GM18861 (cell line): ENCODE measurements around the gene ZYX.

Experiments used
- ATAC-seq: cut with Tn5 transposase; IDR thresholded peaks from one replicate; pipeline ENCODE4 v1.9.1; 2021; ENCODE audit not compliant: unreplicated experiment

Gene ZYX

GRCh38 chr7:143362131-143363015 lies 18.8 kb upstream of the ZYX start, which contains the start of gene FAM131B:
Gene FAM131B (minus strand): TSS chr7:143362713. CDS start chr7:143362603, 110 bp downstream.
- no peak for ATAC-seq

- no peak for ATAC-seq
These were observed 17.9 kb upstream of the ZYX start for GRCh38 chr7:143363016-143363937.

DNA sequence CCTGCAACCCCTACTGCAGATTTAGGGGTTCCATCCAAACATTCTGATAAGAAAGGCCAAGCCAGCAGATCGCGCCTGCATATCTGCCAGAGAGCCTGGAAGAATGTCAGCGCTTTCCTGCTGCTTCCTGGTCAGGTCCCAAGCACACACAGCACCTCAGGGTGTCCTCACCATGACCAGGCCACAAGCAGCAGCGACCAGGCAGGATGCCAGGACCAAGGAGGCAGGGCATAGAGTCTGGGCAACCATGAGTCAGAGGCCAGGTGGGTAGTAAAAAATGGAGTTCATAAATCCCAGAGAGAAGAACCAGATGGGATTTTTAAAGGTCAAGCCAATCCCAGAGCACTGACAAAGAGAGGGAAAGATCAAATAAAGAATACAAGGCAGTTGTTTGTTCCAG lies 13.2 kb upstream of the ZYX start:
- no peak for ATAC-seq

GRCh38 chr7:143368387-143368786 lies 12.8 kb upstream of the ZYX start:
- ATAC-seq, result no peak

DNA sequence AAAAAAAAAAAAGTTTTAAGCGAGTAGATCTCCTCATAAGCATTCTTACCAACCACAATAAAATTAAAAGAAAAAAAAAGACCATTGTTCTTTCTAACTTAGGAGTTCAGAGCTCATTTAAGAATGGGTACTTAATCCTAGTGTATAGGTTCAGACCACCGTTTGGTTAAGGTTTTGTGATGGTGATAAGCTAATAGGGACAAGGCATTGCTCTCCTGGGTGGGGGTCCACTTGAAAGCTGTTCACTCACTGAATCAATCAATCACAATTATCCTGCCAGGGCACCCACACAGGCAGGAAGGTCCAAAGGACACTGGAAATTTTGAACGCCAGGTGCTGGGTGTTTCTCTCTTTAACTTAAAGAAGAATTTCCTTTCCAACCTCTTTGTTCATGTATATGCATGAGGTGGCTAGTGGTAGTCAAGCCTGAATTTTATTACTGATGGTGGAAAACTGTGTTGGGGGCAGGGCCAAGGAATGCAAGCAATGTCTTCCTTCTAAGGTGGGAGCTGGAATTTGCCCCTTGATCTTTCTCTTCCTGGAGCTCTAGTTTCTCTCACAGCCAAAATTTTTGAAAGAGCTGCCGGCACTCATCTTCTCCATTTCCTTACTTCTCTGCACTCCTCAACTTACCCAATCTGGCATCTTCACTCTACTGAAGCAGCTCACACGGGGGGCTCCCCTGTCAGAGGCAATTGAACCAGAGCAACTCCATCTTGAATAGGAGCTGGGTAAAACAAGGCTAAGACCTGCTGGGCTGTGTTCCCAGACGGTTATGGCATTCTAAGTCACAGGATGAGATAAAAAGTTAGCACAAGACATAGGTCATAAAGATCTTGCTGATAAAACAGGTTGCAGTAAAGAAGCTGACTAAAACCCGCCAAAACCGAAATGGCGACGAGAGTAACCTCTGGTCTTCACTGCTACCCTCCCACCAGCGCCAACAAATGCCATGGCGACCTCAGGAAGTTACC lies 11.2 kb upstream of the ZYX start:
- no peak for ATAC-seq

DNA sequence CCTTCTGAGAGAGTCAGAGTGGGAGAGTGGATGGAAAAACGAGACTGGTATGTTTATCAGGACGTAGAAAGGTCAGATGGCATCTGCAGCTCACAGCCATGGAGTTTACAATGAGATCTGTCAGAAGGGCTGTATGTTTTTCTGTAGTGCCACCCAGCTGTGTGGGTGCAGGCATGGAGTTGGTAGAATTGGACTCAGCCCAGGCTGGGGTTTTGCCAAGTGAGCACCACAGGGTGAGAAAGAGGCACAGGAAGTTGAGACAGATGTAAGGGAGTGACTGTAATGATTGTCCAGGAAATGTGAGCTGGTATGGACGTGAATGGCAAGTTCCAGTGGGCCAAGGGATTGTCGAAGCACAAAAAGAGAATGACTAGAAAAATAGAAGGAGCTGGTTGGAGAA lies 9.1 kb upstream of the ZYX start:
- ATAC-seq, result no peak

DNA sequence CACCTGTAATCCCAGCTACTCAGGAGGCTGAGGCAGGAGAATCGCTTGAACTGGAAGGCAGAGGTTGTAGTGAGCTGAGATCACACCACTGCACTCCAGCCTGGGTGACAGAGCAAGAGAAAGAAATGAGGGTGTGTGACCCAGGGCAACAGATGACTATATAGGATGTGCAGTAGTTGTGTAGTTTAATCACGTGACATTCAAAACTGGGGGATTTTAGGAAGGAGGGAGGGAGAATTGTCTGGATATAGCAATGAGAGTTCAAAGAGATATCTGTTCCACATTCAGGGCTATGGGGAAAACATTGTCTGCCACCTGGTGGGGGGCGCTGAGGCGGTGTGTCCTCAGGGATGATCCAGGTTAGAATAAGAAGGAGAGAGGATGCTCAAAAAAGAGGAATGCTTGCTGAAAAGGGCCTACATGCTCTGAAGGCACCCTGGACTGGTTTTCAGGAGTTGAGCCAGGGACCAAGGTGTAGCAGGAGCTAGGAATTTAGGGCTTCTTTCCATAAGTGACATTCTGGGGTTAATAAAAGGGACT lies 7.8 kb upstream of the ZYX start:
- ATAC-seq, result no peak

DNA sequence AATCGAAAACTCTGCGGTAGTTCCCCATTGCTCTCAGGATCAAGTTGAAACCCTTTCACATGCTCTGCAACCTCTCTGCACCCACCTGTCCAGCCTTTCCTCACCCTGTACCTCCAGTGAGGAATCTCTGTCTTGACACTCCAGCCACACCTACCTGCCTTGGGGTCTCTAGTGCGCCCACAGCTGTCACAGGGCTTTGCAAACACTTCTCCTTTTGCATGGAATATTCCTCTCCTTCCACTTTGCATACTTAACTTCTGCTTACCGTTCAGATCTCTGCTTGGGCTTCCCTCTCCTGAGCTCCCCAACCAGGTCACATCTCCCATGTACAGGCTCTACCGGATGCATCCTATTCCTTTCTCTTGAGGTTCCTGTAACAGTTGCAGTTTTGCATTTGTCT lies 6.6 kb upstream of the ZYX start:
- no peak for ATAC-seq

GRCh38 chr7:143375298-143376034 lies 5.7 kb upstream of the ZYX start:
- no peak for ATAC-seq

DNA sequence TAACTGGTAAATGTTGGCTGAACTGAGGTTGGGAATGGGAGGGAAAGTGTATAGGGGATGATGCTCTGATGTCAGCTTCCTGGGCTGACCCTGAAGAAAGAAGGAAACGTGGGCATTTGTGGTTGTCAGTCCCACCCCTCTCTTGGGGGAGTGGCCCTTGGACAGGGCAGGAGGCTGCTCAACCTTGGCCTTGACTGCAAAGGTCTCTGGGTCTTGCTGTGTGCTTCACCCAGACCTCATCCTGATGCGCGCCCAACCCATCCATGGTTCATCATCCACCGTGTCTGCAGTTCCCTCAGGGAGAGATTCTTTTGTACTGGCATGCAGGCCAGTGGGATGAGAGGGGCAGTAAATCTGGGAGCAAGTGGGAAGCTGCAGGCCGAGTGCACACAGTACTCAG lies 4.7 kb upstream of the ZYX start:
- ATAC-seq, result no peak

DNA sequence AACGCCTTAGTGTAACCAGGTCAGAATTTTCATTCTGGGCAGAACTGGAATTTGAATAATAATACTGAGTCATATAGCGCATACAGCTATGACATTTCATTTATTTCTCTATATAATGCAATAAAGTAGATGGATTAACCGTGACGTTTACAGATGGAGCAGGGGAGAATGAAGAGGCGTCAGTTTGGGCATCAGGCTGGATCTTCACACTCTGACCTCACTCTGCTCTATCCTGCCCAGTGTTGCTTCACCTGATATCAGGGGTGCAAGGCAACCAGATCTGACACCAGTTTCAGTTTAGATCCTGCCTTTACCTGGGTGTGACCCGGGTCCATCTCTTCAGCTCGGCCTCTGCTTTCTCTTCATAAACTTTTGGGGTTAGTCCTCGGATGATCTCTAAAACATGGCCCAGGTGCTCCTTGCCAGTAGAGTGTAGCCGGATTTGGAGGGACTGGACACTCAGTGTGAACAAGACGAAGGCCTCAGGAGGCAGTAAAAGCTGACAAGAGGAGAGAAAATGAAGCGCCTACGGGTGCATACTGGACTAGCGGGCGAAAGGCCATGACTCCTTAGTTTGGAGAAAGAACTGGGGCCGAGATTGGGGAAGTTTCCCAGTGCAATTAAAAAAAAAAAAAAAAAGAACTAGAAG lies 1.4 kb upstream of the ZYX start:
- ATAC-seq, result peak; percentile 0

DNA sequence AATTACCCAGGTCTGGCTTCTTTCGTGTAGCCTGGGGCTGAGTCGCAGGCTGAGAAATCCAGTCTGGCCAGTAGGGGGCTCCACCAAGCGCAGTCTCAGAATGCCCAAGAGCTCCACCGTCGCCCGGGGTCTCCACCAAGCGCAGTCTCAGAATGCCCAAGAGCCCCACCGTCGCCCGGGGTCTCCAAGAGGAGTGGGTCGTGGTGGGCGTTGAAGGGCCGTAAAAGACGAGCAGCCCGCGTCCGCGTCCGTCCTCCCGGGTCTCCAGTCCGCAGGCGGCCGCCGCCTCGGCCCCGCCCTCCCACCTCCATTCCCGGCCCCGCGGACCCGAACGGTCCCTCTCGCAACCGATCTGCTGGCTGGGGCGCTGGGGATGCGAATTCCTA lies 892 bp upstream of the ZYX start:
- ATAC-seq, result peak; percentile 45

- ATAC-seq, result peak; percentile 2
These were observed 431 bp downstream of the ZYX start for GRCh38 chr7:143381427-143382125.

DNA sequence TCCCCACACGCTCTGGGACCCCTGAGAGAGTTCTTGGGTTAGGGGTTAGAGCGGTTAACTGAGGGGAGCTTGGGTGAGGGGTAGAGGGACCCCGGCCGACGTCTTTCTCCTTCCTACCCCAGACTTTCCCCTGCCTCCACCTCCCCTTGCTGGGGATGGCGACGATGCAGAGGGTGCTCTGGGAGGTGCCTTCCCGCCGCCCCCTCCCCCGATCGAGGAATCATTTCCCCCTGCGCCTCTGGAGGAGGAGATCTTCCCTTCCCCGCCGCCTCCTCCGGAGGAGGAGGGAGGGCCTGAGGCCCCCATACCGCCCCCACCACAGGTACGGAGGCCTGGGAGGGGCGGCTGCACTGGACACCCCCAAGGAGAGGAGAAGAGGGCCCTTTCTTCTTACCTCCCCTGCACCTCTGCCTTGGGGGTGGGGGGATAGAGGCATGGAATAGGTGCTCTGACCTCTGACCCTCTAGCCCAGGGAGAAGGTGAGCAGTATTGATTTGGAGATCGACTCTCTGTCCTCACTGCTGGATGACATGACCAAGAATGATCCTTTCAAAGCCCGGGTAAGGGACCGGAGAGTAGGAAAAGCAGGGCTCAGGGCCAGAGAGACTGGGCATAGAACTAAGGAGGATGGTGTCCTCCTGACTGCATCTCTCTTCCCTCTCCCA lies 1.1 kb downstream of the ZYX start:
- ATAC-seq, result no peak

DNA sequence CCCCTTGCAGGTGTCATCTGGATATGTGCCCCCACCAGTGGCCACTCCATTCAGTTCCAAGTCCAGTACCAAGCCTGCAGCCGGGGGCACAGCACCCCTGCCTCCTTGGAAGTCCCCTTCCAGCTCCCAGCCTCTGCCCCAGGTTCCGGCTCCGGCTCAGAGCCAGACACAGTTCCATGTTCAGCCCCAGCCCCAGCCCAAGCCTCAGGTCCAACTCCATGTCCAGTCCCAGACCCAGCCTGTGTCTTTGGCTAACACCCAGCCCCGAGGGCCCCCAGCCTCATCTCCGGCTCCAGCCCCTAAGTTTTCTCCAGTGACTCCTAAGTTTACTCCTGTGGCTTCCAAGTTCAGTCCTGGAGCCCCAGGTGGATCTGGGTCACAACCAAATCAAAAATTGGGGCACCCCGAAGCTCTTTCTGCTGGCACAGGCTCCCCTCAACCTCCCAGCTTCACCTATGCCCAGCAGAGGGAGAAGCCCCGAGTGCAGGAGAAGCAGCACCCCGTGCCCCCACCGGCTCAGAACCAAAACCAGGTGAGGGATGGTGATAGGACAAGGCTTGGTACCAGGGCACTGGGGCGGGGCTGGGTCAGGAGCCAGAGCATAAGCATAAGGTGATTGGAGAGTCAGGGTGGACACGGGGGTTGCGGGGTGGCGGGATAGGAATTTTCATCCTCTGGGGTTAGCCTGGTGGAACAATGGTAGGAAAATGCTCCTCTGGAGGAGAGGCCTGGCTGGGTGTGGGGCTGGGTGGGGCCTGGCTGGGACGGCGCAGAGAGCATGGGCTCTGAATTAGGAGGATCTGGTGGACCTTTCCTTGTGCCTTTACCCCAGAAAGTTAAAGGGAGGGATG lies 1.9 kb downstream of the ZYX start:
- ATAC-seq, result no peak

DNA sequence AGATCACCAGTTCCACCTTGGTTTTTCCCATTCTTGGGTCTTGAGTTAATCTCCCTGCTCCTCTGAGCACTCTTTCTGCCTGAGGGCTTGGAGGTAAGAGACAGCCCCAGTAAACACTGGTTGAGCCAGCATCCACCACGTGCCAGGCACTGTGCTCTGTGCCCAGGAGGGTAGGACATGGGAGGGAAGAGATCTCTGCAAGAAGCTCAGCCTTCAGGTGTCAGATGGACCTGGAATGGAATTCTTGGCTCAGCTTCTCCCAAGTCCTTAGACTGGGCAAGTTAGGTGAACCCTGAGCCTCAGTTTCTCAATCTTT lies 2.5 kb downstream of the ZYX start:
- no peak for ATAC-seq

DNA sequence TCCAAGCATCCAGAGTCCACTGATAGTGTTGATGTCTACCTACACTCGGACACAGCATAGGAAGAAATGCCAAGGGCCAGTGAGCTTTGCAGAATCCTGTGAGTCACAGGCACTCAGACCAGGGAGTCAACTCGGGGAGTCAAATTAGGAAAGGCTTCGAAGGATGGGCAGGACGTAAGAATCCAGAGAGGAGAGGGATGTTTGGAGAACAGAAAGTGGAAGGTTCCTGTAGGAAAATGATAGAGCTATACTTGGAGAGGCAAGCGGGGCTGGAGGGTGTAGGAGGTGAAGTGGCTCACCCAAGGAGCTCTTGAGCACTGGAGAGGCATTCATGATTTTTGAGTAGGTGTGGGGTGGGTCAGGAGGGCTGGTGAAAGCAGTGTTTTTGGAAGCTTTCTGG lies 3.0 kb downstream of the ZYX start:
- no peak for ATAC-seq
